Kidney (tissue), 14 donors: ENCODE data around the gene NCEH1. TPM values are rescaled to one million over a fixed set of nuclear protein-coding genes. Genes with fewer than 3 reads are reported as not detected.
A peak's percentile ranks its signal among the peaks of the same experiment; 100 is the strongest.

ENCODE experiments used
- DNase-seq, 5 donors: peaks; one replicate each; pipeline ENCODE4 v3.0.0-alpha.2; 2013 to 2020
- FAIRE-seq: peaks from 2 replicates; lab custom pipeline; 2012; peaks lifted over from hg19 to GRCh38; lab: Jason Lieb, UNC
- H3K27ac ChIP-seq, 2 donors: one replicate each; pipeline ENCODE4 v1.7.0; 2013; ENCODE audit warnings: low read depth in 2 of 2, low read length in 2 of 2, inconsistent platforms in 1 of 2
- H3K27me3 ChIP-seq: one replicate; pipeline ENCODE4 v1.7.1; 2013; ENCODE audit warnings: low read length, inconsistent platforms; ENCODE audit not compliant: control insufficient read depth, insufficient read depth
- H3K36me3 ChIP-seq, 3 donors: one replicate each; pipeline versions ENCODE4 v1.7.0 to v1.7.1; 2013; ENCODE audit warnings: low read length in 3 of 3, control low read depth in 1 of 3, inconsistent platforms in 1 of 3; ENCODE audit not compliant: insufficient read depth in 3 of 3, control insufficient read depth in 2 of 3
- H3K4me1 ChIP-seq, 3 donors: one replicate each; pipeline versions ENCODE4 v1.7.0 to v1.7.1; 2013; ENCODE audit warnings: low read length in 3 of 3, inconsistent platforms in 1 of 3, low read depth in 1 of 3; ENCODE audit not compliant: control insufficient read depth in 2 of 3, insufficient read depth in 2 of 3
- H3K4me3 ChIP-seq, 3 donors: one replicate each; pipeline versions ENCODE4 v1.7.0 to v1.8.1; 2013; ENCODE audit warnings: low read length in 3 of 3, control low read depth in 1 of 3, inconsistent platforms in 1 of 3
- H3K9ac ChIP-seq, 3 donors: one replicate each; pipeline versions ENCODE4 v1.7.0 to v1.7.1; 2013; ENCODE audit warnings: low read length in 3 of 3, control low read depth in 1 of 3, inconsistent platforms in 1 of 3
- H3K9me3 ChIP-seq, 3 donors: one replicate each; pipeline versions ENCODE4 v1.7.0 to v1.7.1; 2013; ENCODE audit warnings: low read length in 3 of 3, control low read depth in 1 of 3, inconsistent platforms in 1 of 3; ENCODE audit not compliant: control insufficient read depth in 2 of 3, insufficient read depth in 1 of 3
- CTCF ChIP-seq: IDR thresholded peaks from 3 replicates; pipeline ENCODE4 v1.5.1; 2012; ENCODE audit warnings: mild to moderate bottlenecking, moderate library complexity, borderline replicate concordance; ENCODE audit not compliant: insufficient read depth; ENCODE audit errors: extremely low read depth
- intact Hi-C: fragments of 100-400 bp; cut with DNase I; formaldehyde crosslinking; loops from one replicate; pipeline ENCODE4 v1.11.1; 2022
- polyA plus RNA-seq: library from polyadenylated mRNA; stranded (reverse); fragments of 350-450 nt; fragmentation: Illumina TruSeq; extraction: RNeasy Lipid Tissue Mini Kit (QIAGEN cat#74804); gene quantifications from one replicate; pipeline ENCODE4 v1.2.3, GENCODE V29; 2014; ENCODE audit warnings: low read depth, low replicate concordance; ENCODE audit not compliant: insufficient read depth
- total RNA-seq: library from RNA; stranded (reverse); fragmentation: NEBNext Ultra II Directional; extraction: Animal tissue kit (Norgen Biotek cat#: 25700); gene quantifications from one replicate; pipeline ENCODE4 v1.2.1, GENCODE V29; 2021
- donor health status: control.
- donor health status: control.
- donor health status: control.
- donor health status: control.
- donor health status: control.
- donor health status: DM: yes; HTN: yes; CAD: no.
- donor health status: Normal renal cell carcinoma (clear cell type).

Gene NCEH1
- total and polyA plus RNA-seq, 2 donors from 2014 or later = 6.7 to 43.6 TPM

- H3K27ac ChIP-seq = no peak overlapping the region
- intact Hi-C loops = no loop called here
- DNase-seq (no peak), FAIRE-seq (no peak)
- H3K9ac ChIP-seq = no peak overlapping the region
- H3K36me3 ChIP-seq = peaks cover 0 to 7% (median 4%) of the 10 kb centered on the region in 3 donors
- H3K27me3 ChIP-seq = no peaks in the 10 kb centered on the region
- H3K9me3 ChIP-seq = no peaks in the 10 kb centered on the region
- peaks cover 0 to 5% (median 0%) of the 10 kb centered on the region in 3 donors for H3K4me1 ChIP-seq
- no peak overlapping the region for H3K4me3 ChIP-seq
- no peak for TF ChIP-seq CTCF
Observed at GRCh38 chr3:172647823-172648222, 63.0 kb downstream of the NCEH1 start.

- H3K36me3 ChIP-seq = peaks cover 0 to 10% (median 4%) of the 10 kb centered on the region in 3 donors
- intact Hi-C loops = no loop called here
- H3K27ac ChIP-seq = no peak overlapping the region
Observed at GRCh38 chr3:172647080-172647479, 63.8 kb downstream of the NCEH1 start.

GRCh38 chr3:172646439-172647015 is 64.3 kb downstream of the NCEH1 start:
- no peak overlapping the region for H3K27ac ChIP-seq
- H3K36me3 ChIP-seq = peaks cover 0 to 15% (median 4%) of the 10 kb centered on the region in 3 donors
- no peak for FAIRE-seq
- peak in 2 of 5 donors; percentile 10 to 43 for DNase-seq
- peaks cover 0 to 5% (median 0%) of the 10 kb centered on the region in 3 donors for H3K4me1 ChIP-seq
- no peak overlapping the region for H3K9ac ChIP-seq
- no peaks in the 10 kb centered on the region for H3K27me3 ChIP-seq
- H3K4me3 ChIP-seq = no peak overlapping the region
- no peaks in the 10 kb centered on the region for H3K9me3 ChIP-seq
- no peak for TF ChIP-seq CTCF
- intact Hi-C loops = no loop called here

More at GRCh38 chr3:172647080-172647479, 63.8 kb downstream of the NCEH1 start:
- FAIRE-seq (no peak), DNase-seq (no peak)
- TF ChIP-seq CTCF = no peak
- H3K9me3 ChIP-seq = no peaks in the 10 kb centered on the region
- no peak overlapping the region for H3K4me3 ChIP-seq
- H3K27me3 ChIP-seq = no peaks in the 10 kb centered on the region
- no peak overlapping the region for H3K9ac ChIP-seq
- peaks cover 0 to 5% (median 0%) of the 10 kb centered on the region in 3 donors for H3K4me1 ChIP-seq
